Esophagus mucosa (tissue), 1 donor: ENCODE data around the gene DIO1. TPM values are rescaled to one million over a fixed set of nuclear protein-coding genes. Genes with fewer than 3 reads are reported as not detected.

Experiments
- ATAC-seq: fragments of 200-7000 bp; cut with Tn5 transposase; one replicate; pipeline ENCODE4 v1.9.1; 2020
- total RNA-seq: library from RNA; stranded (reverse); gene quantifications from one replicate; pipeline ENCODE4 v1.2.4, GENCODE V29; 2023
- donor health status: DM: yes; HTN: yes; CAD: no.

The DIO1 gene
- total RNA-seq, 1 donor from 2014 or later: not detected

DNA sequence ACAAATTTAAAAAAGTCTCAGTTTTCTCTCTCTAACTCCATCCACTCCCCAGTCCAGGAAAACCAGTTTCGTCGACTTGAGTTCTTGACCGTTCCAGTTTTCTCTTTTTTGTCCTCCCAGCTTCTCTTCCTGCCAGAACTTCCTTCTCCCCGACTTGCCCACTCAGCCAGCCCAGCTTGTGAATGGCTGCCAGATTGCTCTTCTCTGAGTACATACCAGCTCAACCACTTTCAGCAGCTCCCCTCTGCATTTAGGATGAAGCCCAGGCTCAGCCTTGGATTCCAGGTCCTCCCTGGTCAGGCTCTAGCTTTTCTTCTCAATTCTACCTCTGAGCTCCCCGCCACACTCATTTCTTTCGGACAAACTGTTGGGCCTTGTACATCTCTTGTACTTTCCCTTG is 1.4 kb downstream of the DIO1 start:
- ATAC-seq: peak; percentile 27

DNA sequence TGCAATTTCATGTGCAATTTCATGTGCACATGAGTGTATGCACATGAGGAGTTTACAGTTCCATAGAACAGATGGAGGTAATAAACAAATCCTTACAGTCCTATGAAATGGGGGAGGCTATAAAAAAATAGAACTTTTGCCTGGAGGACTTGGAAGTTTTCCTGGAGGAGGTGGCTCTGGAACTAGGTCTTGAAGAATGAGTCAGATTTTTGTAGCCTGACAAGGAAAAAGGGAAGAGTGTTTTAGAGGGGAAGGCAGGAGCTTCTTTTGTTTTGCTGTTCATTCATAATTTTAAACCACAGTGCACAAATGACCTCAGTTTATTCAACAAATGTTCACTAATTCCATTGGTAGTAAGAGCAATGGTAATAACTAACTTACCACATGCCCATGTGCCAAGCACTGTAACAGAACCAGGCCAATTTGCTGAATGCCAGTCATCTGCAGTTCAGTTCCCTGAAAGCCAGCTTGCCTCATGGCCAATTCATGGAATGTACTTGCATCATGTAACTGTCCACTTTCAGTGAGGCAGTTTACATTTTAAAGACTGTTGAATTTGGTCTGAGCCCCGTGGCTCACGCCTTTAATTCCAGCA is 2.7 kb downstream of the DIO1 start:
- ATAC-seq: no peak

DNA sequence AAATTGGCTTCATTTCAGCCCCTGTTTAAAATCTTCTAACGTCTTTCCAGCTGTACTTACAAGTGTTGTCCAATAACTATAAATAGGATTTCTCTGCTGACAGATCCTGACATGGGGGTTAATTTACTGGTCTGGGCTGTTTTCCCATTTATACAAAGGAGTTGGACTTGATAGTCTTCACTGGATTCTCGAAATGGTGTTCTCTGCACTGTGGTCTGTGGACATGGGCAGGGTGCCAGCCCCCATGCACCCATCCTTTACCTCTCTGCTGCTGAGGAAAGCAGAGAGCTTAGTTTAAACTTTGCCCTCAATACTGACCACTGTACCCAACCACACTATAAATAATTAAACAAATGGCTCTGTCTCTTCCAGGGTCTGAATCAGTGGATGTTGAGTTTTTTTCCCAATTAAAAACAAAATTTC is 5.2 kb downstream of the DIO1 start:
- ATAC-seq: no peak

DNA sequence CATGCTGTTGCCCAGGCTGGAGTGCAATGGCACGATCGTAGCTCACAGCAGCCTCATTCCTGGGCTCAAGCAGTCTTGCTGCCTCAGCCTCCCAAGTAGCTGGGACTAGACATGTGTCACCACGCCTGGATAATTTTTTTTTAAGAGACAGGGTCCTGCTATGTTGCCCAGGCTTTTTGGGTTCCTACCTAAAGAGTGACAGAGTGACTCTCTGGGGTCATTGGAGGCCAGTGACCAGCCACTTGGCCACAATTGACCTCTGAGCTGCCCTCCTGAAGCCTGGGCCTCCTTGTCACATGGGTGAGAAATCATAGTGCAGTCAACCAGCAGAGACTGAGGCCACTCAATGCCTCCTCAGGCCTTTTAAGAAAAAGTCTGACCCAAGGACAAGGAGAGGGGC is 5.7 kb downstream of the DIO1 start:
- ATAC-seq: no peak

DNA sequence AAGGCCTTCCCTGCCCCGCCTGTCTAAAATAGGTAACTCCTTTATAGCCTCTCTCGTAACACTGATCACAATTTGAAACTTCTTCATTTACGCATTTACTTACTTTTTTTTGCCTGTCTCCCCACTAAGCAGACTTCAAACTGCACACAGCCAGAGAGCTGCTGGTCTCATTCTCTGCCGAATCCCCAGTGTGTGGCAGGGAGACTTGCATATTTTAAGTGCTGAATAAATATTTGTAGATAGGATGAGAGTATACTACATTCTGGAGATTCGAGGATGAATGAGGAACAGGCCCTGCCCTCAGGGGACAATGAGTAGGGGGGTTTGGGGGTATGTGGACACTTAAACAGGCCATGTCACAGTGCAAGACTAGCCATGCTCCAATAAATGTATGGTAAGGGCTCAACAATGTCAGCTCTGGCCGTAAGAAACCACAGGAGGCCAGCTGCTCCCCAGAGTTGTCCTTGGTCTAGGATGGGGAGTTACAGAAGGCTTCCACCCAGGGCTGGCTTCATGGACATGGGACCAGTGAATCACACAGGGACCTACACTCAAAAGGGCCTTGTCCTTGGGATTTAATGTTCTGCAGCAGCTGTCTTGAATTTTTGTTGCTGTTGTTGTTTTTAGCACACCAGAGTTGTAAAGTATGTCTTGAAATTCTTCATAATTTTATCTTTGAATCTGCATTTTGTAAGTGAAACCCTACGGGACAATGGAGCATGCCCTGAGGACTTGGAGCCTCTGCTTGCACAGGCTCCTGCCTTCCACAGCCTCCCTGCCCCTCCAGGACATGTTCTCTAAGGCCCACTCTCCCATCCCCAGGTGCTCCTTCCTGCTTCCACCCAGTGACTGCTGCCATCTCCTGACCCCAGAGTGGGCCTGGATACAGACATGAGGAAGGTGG is 8.5 kb downstream of the DIO1 start:
- ATAC-seq: no peak

DNA sequence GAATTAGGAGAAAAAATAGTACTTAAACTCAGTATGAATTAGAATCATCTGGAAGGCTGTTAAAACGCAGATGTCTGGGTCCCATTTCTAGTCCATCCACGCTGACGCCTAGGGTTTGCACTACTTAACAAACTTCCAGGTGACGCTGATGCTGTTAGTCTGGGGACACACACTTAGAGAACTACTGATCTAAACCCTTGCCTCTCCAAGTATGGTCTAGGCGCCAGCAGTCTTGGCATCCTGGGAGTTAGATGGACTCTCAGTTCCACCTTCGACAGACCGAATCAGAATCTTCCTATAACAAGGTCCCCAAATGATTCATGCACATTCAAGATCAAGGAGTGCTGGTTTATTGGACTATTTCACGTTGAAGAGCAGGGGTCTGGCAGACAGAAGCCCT is 11.5 kb downstream of the DIO1 start:
- ATAC-seq: no peak

DNA sequence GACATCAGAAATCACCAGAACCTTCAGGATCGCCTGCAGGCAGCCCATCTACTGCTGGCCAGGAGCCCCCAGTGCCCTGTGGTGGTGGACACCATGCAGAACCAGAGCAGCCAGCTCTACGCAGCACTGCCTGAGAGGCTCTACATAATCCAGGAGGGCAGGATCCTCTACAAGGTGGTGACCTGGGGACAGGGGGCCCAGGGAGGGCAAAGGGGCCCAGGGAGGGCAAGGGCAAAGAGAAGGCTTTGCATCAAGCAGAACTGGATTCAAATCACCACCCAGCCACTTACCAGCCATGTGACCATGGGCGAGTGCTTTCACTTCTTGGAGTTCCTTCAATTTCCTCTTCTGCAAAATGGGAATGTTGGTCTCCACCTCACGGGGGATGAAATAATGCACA is 12.1 kb downstream of the DIO1 start:
- ATAC-seq: no peak

DNA sequence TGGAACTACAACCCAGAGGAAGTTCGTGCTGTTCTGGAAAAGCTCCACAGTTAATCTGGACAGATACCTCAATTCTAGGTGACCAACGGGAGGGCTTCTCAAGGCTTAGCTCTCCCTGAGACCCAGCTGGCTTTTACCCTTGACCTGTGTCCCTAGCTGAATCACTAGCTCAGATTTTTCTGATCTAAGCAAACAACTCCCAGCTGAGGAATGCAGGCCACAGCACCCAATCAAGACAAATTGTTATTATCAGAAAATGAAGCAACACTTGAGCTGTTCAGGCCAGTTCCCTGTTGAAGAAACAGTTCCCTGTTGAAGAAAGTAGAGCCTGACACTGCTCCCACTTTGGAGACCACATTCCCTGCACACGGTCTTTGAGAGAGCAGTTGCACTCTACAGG is 16.0 kb downstream of the DIO1 start:
- no peak for ATAC-seq

DNA sequence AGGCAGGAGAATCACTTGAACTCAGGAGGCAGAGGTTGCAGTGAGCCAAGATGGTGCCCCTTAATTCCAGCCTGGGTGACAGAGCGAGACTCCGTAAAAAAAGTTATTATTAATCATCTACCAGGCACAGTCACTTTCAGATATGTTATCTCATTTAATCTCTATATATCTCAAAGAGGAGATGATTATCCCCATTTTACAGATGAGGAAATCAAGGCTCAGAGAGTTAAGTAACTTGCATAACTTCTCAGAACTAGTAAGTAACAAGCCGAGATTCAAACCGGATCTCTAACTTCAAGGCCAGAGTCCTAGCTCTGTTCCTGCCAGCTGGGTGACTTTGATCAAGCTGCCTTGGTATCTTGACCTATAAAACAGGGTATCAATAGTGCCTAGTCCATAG is 17.5 kb downstream of the DIO1 start:
- ATAC-seq: no peak

DNA sequence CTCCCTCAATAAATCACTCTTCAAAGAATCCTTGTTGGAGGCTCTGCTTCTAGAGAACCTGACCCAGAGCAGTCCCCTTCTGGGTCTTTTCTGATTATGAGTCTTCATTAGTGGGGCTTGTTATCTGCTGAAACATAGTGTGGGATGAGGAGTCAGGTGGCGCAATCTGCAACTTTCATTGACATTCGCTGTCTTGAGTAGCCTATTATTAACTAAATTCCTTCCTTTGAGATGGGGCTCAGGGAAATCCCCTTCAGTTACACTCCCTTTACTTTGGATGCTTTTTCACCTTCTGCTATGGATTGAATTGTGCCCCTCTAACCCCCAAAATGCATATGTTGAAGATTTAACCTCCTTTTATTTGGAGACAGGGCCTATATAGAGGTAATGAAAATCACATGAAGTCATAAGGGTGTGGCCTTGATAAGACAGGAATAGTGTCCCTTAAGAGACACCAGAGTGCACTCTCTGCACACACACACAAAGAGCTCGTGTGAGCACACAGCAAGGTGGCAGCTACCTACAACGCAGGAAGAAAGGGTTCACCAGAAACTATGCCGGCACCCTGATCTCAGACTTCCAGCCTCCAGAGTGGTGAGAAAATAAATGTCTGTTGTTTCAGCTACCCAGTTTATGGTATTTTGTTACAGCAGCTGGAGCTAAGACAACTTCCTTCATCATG is 19.5 kb downstream of the DIO1 start:
- no peak for ATAC-seq

DNA sequence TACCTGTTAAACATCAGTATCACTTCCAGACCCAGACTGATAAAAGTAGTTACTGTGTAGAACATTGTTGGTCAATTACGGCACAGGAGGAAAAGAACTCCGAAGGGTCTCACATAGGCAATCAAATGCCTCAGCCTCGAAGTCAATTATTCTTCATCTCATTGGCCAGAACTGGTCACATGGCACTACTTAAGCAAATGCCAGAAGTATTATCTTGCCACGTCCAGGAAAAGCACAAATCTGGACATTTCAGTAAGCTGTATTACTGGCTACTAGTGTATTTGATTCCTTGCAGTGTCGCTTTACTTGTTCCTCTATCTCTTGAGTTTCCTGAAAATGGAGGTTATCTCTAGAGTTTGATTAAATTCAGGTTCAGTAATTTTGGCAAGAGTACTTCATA is 24.4 kb downstream of the DIO1 start:
- no peak for ATAC-seq

DNA sequence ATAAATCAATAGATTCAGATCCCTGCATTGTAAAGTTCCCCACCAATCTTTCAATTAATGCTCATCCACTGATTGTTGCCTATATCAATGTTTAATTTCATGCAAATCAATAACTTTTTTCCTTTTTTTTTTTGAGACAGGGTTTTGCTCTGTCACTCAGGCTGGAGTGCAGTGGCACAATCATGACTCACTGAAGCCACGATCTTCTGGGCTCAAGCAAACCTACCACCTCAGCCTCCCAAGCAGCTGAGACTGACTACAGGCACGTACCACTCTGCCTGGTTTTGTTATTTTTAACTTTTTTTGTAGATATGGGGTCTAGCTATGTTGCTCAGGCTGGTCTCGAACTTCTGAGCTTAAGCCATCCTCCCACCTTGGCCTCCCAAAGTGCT is 25.7 kb downstream of the DIO1 start:
- no peak for ATAC-seq

DNA sequence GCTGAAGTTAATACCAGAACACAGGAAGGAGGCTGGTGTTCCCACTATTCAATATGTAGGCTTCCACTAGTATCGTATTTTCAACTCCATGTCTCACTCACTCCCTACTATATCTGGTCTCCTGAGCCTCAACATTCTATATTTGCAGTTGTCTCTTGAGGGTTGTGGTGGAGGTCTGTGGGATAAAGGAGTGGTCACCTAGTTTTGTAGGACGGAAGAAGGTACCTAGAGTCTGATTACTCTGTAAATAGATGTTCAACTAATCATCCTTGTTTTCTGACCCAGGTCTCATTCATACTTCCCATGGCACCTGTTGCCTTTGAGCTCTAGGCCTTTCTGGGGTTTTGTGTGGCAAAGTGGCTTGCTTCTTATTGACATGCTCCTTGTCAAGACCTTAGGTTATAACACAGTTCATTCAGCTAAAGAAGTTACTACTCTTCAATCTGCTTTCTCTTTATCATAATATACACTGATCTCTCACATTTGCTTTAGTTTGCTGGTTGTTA is 33.4 kb downstream of the DIO1 start:
- no peak for ATAC-seq

DNA sequence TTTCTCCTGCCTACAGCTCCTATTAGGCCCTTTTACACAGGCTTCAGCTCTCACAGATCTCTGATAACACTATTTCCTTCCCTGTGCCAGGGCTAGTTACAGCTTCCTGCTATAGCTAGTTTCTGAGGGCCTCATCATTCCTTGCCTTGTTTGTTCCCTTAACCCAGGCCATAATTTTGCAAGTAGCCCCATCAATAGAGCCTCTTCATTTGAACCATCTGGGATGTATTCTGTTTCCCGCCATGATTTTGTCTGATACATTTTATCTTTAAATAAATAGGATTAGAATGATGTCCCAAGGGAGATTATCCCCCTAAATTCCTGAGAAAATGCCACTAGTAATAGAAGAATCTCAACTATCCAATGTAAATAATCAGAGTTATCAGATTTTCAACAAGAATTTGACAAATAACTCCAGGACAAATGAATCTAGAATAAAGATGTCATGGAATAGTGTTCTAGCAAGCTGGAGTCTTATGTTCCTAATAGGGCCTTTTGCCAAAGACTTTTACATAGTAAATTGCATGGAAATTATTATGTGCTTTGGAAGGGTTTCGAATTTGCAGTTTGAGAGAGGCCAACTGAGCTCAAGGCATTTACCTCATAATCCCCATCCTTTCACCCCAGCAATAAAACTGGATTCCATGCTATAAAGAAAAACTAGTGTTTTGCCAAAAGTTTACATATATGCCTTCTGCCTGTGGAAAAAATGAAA is 35.4 kb downstream of the DIO1 start:
- ATAC-seq: no peak

DNA sequence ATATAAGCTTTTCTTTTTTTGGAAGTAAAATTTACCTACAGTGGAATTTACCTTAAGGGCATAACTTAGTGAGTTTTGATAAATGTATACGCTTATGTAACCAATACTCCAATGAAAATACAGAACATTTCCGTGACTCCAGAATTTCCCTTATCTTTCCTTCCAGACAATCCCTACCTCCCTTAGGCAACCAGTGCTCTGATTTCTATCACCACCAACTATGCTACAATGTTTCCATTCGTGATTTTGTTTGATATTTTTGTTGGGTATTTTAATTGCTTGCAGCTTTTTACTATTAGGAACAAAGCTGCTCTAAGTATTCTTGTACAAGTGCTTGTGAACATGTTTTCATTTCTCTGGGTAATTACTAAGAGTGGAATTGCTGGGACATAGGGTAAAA is 36.9 kb downstream of the DIO1 start:
- no peak for ATAC-seq

DNA sequence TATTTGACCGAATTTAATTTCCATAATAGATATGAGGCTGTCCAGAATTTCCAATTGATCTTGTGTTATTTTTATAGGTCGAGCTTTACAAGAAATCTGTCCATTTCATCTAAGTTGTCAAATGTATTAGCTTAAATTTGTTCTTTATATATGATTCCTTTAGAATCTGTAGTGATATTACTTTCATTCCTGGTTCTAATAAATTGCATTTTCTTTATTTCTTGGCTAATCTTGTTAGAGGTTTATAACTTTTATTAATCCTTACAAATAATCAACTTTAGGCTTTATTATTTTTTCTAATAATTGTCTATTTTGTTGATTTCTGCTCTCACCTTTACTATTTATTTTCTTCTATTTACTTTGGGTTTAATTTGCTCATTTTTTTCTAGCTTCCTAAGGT is 37.5 kb downstream of the DIO1 start:
- no peak for ATAC-seq

DNA sequence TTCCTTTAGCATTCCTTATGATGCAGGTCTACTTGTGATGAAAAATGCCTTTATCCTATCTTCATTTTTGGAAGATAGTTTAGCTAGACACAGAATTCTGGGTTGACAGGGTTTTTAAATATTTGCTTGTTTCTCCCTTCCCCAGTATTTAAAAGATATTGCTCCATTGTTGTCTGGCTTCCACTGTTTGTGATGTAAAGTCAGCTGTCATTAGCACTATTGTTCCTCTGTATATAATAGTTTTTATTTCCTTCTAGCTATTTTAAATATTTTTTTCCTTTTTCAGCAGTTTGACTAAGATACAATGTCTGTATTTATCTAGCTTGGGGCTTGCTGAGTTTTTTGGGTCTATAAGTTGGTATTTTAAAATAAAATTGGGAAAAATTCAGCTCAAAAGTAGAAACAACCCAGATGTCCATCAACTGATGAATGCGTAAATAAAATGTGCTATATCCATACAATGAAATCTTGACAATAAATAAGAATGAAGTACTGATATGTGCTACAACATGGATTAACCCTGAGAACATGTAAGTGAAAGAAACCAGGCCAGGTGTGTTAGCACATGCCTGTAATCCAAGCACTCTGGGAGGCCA is 40.3 kb downstream of the DIO1 start:
- no peak for ATAC-seq

DNA sequence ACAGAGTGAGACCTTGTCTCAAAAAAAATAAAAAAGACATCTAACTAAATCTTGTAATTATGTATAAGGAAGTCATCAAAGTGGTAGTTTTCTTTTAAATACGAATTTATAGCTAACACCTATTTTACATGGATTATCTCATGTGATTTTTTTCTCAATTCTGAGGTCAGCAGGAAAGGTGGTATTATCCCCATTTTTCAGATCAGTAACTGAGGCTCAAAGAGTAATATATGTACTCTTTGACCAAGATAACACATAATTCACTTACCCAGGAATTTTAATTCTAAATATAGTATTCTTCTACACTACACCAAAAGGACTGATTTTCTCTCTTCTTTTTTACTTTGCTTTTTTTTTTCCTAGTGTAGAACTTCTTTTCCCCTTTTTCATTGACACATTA is 42.4 kb downstream of the DIO1 start:
- ATAC-seq: no peak

DNA sequence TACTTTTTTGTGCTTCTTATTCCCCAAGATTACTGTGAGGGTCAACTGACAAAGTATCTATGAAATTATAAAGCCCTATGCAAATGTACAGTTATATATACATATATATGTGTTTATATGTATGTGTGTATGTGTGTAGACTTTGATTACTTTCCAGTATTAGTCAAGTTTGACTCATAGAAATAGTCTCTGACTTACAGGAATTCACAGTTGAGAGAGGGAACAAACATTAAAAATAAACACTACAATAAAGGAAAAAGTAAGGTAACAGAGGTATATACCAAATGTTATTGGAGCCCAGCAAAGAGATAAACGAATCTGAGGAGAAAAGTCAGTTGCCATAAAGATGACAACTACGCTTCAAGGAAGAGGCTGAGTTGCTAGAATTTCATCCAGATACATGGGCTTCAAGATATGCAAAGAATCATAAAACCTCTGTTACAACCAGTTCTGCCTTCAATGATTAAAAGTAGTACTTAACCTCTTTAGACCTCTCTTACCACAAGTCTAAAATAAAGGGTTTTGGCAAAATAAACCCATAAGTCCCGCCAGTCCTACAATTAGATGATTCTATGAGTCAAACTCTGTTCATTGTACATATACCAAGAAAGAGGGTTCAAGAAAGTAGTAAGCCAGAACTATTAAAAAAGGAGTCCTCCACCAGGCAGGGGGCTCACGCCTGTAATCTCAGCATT is 44.3 kb downstream of the DIO1 start:
- ATAC-seq: no peak

DNA sequence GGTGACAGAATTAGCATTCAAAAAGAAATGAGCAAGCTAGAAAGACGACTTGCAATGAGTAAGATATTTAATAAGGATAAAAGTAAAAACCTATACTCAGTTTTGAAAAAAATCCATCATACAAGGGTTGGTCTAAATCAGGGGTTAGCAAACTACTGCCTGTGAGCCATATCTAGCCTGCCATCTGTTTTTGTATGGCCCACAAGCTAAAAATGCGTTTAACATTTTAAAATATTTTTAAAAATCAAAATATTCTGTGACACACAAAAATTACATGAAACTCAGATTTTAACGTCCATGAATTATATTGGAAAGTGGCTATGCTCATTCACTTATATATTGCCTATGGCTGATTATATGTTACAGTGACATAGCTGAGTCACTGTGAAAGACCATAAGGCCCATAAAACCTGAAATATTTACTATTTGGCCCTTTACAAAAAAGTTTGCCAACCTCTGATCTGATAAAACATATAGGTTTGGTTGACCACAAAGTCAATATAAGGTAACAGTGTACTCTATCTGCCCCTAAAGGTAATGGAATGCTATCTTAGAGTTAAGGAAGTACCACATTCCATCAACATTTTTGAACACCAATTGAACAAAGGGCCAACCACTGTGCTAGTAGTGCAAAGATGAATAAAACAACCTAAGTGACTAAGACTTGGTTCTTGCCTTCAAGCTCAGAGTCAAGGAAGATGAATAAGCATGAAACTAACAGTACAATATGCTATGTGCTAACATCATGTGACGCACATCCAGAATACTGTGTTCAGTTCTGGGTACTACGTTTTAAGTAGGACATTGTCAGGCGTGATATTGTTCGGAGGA is 48.4 kb downstream of the DIO1 start:
- no peak for ATAC-seq

DNA sequence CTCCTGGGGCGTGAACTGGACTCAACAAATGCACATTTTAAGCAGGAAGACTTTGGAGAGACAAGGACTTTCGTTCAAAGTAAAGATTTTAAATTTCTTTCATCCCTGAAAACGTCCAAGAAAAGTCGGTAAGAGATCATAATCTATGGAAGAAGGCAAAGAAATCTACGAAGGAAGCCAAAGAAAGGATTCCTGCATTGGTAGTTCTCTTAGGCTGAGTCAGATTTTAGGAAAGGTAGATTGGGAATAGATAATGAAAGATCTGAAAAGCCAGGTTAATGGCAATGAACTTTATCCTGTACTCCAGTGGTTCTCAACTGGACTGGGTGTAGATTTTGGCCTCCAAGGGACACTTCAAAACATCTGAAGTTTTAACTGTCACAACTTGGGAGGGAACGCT is 49.1 kb downstream of the DIO1 start:
- ATAC-seq: no peak
